ENCODE measurements around the gene TRERF1.

DNA sequence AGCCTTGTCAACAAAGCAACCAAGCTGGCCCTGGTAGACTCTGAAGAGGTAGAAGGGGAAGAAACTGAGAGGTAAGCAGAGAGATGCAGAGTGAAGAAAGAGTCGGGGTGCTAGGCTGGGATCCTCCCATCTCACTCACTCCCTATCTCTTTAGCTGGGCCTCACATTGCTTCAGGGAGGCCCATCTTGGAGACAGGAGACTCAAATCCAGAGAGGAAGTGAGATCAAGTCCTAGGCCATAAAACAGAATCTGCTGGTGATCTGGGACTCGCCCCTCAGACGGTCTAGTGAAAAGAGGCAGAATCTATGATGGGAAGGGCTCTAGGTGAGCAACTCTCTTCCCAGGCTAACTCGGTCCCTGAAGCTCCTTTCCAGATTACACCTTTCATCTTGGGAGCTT is 256.3 kb downstream of the TRERF1 start:
- TF ChIP-seq POLR2A (IDR thresholded peaks at IDR 0.05; ENCODE audit: control extremely low read depth in 1 of 2, low read depth in 2 of 2, low read length in 2 of 2): no peak
- TF ChIP-seq GABPA (IDR thresholded peaks at IDR 0.05; ENCODE audit: borderline replicate concordance, insufficient read depth, low read length): no peak
- TF ChIP-seq, protein P1, sequence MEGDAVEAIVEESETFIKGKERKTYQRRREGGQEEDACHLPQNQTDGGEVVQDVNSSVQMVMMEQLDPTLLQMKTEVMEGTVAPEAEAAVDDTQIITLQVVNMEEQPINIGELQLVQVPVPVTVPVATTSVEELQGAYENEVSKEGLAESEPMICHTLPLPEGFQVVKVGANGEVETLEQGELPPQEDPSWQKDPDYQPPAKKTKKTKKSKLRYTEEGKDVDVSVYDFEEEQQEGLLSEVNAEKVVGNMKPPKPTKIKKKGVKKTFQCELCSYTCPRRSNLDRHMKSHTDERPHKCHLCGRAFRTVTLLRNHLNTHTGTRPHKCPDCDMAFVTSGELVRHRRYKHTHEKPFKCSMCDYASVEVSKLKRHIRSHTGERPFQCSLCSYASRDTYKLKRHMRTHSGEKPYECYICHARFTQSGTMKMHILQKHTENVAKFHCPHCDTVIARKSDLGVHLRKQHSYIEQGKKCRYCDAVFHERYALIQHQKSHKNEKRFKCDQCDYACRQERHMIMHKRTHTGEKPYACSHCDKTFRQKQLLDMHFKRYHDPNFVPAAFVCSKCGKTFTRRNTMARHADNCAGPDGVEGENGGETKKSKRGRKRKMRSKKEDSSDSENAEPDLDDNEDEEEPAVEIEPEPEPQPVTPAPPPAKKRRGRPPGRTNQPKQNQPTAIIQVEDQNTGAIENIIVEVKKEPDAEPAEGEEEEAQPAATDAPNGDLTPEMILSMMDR (IDR thresholded peaks at IDR 0.05; ENCODE audit: control extremely low read depth in 1 of 3, insufficient read depth in 1 of 3, low read depth in 1 of 3, low read length in 3 of 3): no peak
- no peak for TF ChIP-seq SP2 (IDR thresholded peaks at IDR 0.05; ENCODE audit: low read length)

Data from H1 (cell line).